ENCODE data around the gene TPSB2.
"Not testable (repeated sequence)": the region's sequence is repeated elsewhere in the genome, so short reads cannot be mapped to it uniquely, and the experiment has no call there.

TPSB2 gene

DNA sequence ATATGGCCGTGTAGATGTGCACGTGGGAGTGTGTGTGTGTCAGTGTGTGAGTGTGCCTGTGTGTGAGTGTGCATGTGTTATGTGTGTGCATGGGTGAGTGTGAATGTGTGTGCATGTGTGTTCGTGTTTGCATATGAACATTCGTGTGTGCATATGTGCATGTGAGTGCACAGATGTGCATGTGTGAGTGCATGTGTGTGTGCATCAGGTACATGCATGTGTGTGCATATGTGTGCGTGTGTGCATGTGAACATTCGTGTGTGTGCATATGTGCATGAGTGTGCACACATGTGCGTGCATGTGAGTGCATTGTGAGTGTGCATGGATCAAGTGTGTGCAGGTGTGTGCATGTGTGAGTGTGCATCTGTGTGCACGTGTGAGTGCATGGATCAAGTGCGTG, 8.0 kb upstream of the TPSB2 start:
- no peak for DNase-seq (ENCODE audit: low read depth in 2 of 2)
- no peak overlapping the region for H3K4me3 ChIP-seq (replicated peaks in 1 of 2; ENCODE audit: low read depth in 2 of 2, low read length in 2 of 2)
- TF ChIP-seq, protein P1, sequence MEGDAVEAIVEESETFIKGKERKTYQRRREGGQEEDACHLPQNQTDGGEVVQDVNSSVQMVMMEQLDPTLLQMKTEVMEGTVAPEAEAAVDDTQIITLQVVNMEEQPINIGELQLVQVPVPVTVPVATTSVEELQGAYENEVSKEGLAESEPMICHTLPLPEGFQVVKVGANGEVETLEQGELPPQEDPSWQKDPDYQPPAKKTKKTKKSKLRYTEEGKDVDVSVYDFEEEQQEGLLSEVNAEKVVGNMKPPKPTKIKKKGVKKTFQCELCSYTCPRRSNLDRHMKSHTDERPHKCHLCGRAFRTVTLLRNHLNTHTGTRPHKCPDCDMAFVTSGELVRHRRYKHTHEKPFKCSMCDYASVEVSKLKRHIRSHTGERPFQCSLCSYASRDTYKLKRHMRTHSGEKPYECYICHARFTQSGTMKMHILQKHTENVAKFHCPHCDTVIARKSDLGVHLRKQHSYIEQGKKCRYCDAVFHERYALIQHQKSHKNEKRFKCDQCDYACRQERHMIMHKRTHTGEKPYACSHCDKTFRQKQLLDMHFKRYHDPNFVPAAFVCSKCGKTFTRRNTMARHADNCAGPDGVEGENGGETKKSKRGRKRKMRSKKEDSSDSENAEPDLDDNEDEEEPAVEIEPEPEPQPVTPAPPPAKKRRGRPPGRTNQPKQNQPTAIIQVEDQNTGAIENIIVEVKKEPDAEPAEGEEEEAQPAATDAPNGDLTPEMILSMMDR (IDR thresholded peaks at IDR 0.05; ENCODE audit: low read depth, low read length): no peak

DNA sequence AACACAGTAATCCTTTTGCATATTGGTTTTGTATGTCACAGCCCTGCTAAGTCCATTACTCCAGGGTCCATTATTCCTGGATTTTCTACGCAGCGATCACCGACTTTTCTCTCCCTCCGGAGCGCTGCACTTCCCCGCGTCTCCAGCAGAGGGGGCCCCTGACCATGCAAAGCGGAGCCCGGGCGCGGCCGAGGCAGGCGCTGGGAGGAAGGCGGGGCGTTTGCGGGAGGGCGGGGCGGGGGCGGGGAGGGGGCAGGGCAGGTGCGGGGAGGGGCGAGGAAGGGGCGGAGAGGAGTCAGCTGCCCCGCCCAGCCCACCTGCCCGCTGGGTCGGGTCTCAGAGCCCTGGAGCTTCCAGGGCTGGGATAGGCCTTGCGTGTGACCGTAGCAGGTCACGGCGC, 6.7 kb upstream of the TPSB2 start:
- not testable (repeated sequence) for DNase-seq (ENCODE audit: low read depth in 2 of 2); H3K4me3 ChIP-seq (replicated peaks in 1 of 2; ENCODE audit: low read depth in 2 of 2, low read length in 2 of 2)

DNA sequence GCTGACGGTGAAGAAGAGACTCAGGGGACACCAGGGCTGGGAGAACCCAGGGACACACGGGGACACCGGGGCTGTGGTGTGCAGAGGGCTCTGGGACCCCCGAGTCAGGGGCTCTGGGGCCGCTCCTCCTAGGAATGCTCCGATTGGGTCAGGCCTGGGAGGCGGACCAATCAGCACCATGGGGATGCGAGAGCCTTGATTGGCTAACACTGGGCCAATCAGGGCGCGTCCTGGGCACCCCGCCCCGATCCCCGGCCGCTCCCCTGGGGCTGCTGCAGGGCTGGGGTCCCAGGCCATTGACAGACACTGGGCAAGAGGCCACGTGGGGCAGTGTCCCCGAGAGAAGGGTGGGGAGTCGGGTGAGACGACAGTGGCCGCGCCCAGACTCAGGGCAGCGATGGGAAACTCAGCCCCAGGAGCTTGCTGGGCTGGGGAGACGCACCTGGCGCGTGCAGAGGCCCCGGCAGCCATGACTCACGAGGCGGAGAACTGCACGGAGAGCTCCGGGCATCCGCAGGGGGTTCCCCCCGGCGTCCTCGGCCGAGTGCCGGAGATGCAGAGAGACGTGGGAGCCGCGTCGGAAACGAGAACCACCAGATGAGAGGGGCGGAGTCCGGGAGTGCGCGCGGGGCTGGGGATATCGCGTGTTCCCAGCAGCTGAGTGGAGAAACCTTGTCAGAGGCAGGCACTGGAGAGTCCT, 2.2 kb upstream of the TPSB2 start:
- H3K4me3 ChIP-seq (replicated peaks in 1 of 2; ENCODE audit: low read depth in 2 of 2, low read length in 2 of 2); DNase-seq (ENCODE audit: low read depth in 2 of 2): not testable (repeated sequence)

DNA sequence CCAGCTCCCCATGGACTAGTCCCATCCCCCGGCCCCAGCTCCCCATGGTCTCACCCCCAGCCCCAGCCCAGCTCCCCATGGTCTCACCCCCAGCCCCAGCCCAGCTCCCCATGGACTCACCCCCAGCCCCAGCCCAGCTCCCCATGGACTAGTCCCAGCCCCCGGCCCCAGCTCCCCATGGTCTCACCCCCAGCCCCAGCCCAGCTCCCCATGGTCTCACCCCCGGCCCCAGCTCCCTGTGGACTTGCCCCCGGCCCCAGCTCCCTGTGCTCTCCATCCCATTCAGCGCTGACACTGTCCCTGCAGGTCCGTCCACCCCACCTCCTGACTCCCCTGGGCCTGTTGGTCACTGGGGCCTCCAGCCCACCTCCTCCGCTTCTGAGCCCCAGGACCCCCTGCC, 1.3 kb upstream of the TPSB2 start:
- H3K4me3 ChIP-seq (replicated peaks in 1 of 2; ENCODE audit: low read depth in 2 of 2, low read length in 2 of 2); DNase-seq (ENCODE audit: low read depth in 2 of 2): not testable (repeated sequence)

DNA sequence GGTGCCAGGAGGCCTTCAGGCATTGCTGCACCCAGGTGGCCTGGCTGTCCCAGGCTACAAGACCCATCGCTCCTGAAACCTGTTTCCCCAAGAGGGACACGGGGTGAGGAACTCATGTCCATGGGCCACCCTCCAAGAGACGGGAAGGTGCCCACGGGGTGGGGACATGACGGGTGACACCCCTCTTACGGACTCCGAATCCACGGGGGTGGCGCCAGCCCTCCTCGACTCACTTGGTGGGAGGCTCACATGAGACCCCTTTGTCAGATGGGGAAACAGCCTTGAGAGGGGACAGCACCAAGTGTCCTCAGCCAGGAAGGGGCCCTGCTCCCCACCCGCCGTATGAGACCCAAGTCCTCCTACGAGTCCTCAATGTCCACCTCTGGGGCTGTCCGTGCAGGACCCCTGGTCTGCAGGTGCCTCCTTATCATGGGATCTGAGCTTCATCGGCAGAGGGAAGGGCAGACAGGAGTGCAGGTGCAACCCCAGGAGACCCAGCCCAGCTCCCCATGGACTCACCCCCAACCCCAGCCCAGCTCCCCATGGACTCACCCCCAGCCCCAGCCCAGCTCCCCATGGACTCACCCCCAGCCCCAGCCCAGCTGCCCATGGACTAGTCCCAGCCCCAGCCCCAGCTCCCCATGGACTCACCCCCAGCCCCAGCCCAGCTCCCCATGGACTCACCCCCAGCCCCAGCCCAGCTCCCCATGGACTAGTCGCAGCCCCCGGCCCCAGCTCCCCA, 658 bp upstream of the TPSB2 start:
- H3K4me3 ChIP-seq (replicated peaks in 1 of 2; ENCODE audit: low read depth in 2 of 2, low read length in 2 of 2); DNase-seq (ENCODE audit: low read depth in 2 of 2): not testable (repeated sequence)

DNA sequence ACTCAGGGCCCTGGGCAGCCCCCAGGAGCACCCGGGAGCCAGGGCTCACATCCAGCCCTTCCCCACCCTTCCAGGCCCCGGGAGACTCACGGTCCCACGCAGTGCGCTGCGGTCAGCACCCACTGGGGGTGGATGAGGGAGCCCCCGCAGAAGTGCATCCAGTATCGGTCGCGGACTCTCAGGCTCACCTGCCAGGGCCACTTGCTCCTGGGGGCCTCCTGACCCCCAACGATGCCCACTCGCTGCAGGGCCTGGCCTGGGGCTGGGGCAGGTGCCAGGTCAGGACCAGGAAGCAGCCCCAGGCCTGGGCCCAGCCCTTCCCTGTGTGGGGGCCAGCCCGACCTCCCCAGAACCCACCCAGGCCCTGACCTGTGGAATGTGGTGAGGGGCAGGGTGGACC, 508 bp downstream of the TPSB2 start:
- not testable (repeated sequence) for DNase-seq (ENCODE audit: low read depth in 2 of 2); H3K4me3 ChIP-seq (replicated peaks in 1 of 2; ENCODE audit: low read depth in 2 of 2, low read length in 2 of 2)

DNA sequence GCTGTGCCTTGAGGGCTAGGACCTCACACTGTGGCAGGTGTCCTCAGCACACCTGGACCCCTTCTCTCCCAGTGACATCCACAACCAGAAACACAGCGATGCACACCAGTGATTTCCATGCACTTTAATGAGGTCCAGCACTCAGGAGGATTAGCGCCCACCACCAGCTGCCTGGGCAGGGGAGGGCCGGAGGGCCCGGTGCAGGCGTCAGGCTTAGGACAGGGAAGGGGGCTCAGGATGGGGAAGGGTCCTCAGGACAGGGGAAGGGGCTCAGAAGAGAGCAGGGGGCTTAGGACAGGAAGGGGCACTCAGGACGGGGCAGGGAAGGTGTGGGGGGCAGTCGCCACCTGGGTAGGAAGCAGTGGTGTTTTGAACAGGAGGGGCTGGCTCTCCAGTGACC, 1.8 kb downstream of the TPSB2 start:
- not testable (repeated sequence) for DNase-seq (ENCODE audit: low read depth in 2 of 2); H3K4me3 ChIP-seq (replicated peaks in 1 of 2; ENCODE audit: low read depth in 2 of 2, low read length in 2 of 2)

DNA sequence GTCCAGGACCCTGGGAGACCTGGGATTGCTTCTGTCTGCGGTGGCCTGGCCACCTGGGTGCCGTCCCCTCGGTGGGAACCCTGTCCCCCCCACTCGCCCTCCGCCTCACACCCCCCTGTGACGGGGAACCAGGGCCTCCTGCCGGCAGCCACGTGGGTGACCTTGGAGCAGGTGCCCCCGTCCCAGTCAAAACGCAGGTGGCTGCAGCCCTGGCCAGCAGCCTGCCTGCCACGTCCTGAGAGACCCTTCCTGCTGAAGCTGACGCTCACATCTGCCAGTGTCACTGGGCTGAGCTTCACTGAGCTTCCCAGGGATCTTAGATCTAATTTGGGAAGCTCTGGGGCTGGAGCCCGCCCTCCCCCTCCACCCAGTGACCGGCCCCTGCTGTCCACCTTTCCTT, 3.3 kb downstream of the TPSB2 start:
- H3K4me3 ChIP-seq (replicated peaks in 1 of 2; ENCODE audit: low read depth in 2 of 2, low read length in 2 of 2); DNase-seq (ENCODE audit: low read depth in 2 of 2): not testable (repeated sequence)

DNA sequence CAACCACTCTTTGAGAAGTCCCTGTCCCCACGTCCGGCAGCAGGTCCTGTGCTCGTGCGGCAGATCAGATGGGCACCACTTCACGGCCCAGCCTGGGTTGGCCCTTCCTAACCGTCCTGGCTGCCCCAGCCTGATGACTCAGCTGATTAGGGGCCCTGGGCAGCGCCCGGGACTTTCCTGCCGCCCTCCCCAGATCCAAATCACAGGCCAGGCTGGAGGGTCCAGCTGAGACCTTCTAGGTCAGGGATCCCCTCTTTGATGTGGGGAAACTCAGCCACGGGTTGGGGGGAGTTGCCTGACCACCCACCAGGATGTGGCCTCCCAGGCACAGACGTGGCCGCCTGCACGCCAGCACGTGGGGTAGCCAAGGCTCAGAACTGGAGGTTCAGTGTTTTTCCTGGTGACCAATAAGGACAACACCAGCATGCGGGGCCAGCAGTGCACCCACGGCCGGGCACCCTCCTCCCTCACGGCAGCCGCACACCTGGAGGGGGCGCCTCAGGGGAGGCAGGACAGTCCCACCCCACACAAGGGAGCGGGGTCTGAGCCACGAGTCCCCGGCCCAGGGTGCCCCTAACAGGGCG, 4.2 kb downstream of the TPSB2 start:
- DNase-seq (ENCODE audit: low read depth in 2 of 2); H3K4me3 ChIP-seq (replicated peaks in 1 of 2; ENCODE audit: low read depth in 2 of 2, low read length in 2 of 2): not testable (repeated sequence)

DNA sequence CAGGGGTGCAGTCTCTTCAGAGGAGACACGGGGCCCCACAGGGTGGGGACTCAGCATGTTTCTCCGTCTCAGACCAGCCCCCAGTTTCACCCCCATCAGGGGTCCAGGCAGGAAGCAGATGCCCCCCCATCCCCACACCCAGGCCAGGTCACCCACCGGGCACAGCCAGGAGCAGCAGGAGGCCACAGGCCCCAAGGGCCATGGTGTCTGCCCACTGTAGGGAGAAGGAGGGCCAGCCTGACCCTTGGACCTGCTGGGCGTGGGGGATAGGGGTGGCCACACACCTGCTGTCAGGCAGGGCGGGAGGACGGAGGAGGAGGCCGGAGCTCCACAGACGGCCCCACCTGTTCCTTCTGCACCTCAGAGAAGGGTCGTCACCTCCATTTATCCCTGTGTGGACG, 4.9 kb downstream of the TPSB2 start, which contains the start of gene TPSG1:
TSS of gene TPSG1 (minus strand) at position 218 of the 401 bp plus-strand sequence. CDS start at position 202, 16 bp downstream.
- no peak for DNase-seq (ENCODE audit: low read depth in 2 of 2)
- TF ChIP-seq, protein P1 (IDR thresholded peaks at IDR 0.05; ENCODE audit: low read depth, low read length): no peak
- H3K4me3 ChIP-seq (replicated peaks in 1 of 2; ENCODE audit: low read depth in 2 of 2, low read length in 2 of 2): no peak within 1 kb of the TSS

DNA sequence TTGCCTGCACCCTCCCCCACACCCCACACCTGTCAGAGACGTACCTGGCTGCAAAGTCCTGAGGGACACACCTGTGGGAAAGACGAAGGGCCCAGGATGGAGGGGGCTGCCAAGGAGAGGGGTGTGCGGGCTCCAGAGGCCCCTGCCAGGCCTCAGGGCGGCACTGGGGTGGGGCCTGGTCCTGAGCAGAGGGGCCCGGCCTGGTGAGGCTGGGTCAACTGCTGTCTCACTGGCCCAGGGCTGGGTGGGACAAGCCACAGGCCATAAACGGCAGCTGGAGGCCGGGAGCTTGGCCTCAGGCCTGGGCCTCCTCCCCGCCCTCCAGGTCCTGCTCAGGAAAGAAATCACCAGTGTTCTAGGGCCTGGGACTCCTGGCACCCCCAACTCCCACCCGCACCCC, 5.4 kb downstream of the TPSB2 start:
- H3K4me3 ChIP-seq (replicated peaks in 1 of 2; ENCODE audit: low read depth in 2 of 2, low read length in 2 of 2): no peak overlapping the region
- no peak for DNase-seq (ENCODE audit: low read depth in 2 of 2)
- TF ChIP-seq, protein P1 (IDR thresholded peaks at IDR 0.05; ENCODE audit: low read depth, low read length): no peak

Data from cardiac fibroblast (primary cell).